OCI-LY1 (cell line): Measurements from ENCODE around the gene SGO1.

Source experiments
- H2AFZ ChIP-seq: fragments of 200-600 bp; sonication (generic), shearing (Covaris generic); 2 replicates; pipeline ENCODE4 v1.6.0; 2014; ENCODE audit warnings: antibody characterized with exemption, mild to moderate bottlenecking, low read length
- H3F3A ChIP-seq: fragments of 200-600 bp; sonication (generic), shearing (Covaris generic); 2 replicates; pipeline ENCODE4 v1.6.0; 2014; ENCODE audit warnings: mild to moderate bottlenecking, antibody characterized with exemption, low read length, moderate library complexity; ENCODE audit not compliant: insufficient read depth
- H3K27ac ChIP-seq: fragments of 200-600 bp; sonication (generic); 2 replicates; pipeline ENCODE4 v1.5.1; 2014; ENCODE audit warnings: low read length, mixed run types, mild to moderate bottlenecking, low read depth; ENCODE audit not compliant: poor library complexity, severe bottlenecking
- H3K27me3 ChIP-seq: fragments of 200-600 bp; sonication (generic); 2 replicates; pipeline ENCODE4 v1.6.0; 2014; ENCODE audit warnings: antibody characterized with exemption, mild to moderate bottlenecking, low read length, moderate library complexity; ENCODE audit not compliant: insufficient read depth
- H3K36me3 ChIP-seq: fragments of 200-600 bp; sonication (generic); 2 replicates; pipeline ENCODE4 v1.6.1; 2014; ENCODE audit warnings: mild to moderate bottlenecking, antibody characterized with exemption, low read length, moderate library complexity, mixed read lengths; ENCODE audit not compliant: insufficient read depth
- H3K4me1 ChIP-seq: fragments of 200-600 bp; sonication (generic); 2 replicates; pipeline ENCODE4 v1.5.1; 2014; ENCODE audit warnings: mild to moderate bottlenecking, low read length, moderate library complexity; ENCODE audit not compliant: insufficient read depth, severe bottlenecking
- H3K4me2 ChIP-seq: fragments of 200-600 bp; sonication (generic), shearing (Covaris generic); 2 replicates; pipeline ENCODE4 v1.6.1; 2014; ENCODE audit warnings: low read length
- H3K4me3 ChIP-seq: fragments of 200-600 bp; sonication (generic); 2 replicates; pipeline ENCODE4 v1.5.1; 2014; ENCODE audit warnings: low read length, low read depth, mild to moderate bottlenecking, mixed read lengths; ENCODE audit not compliant: poor library complexity, severe bottlenecking
- H3K79me2 ChIP-seq: fragments of 200-600 bp; shearing (Covaris generic); 2 replicates; pipeline ENCODE4 v1.6.1; 2016; ENCODE audit warnings: mixed run types, low read length, mixed read lengths; ENCODE audit not compliant: insufficient read depth
- H3K9ac ChIP-seq: fragments of 200-600 bp; sonication (generic), shearing (Covaris generic); 2 replicates; pipeline ENCODE4 v1.6.1; 2014; ENCODE audit warnings: mild to moderate bottlenecking, low read length, mixed read lengths
- H3K9me2 ChIP-seq: fragments of 200-600 bp; sonication (generic), shearing (Covaris generic); 2 replicates; pipeline ENCODE4 v1.6.1; 2014; ENCODE audit warnings: low read depth, mild to moderate bottlenecking, low read length, mixed read lengths
- H3K9me3 ChIP-seq: fragments of 200-600 bp; shearing (Covaris generic); 2 replicates; pipeline ENCODE4 v1.6.1; 2014; ENCODE audit warnings: low read length, mixed read lengths
- H4K20me1 ChIP-seq: fragments of 200-600 bp; sonication (generic), shearing (Covaris generic); 2 replicates; pipeline ENCODE4 v1.6.0; 2016; ENCODE audit warnings: mild to moderate bottlenecking, low read length; ENCODE audit not compliant: insufficient read depth
- EZH2 ChIP-seq: fragments of 200-600 bp; sonication (generic), shearing (Covaris generic); IDR thresholded peaks from 2 replicates; pipeline ENCODE4 v1.8.0; 2017; ENCODE audit warnings: borderline replicate concordance, mixed run types, mild to moderate bottlenecking, antibody characterized with exemption, low read length, moderate library complexity, mixed read lengths
- TF ChIP-seq, protein P1 (sequence below): fragments of 200-600 bp; sonication (generic), shearing (Covaris generic); IDR thresholded peaks from 2 replicates; pipeline ENCODE4 v1.5.1; 2017; ENCODE audit warnings: mild to moderate bottlenecking, antibody characterized with exemption, low read length, moderate library complexity, mixed read lengths

The SGO1 gene

GRCh38 chr3:20145874-20146273, 40.1 kb downstream of the SGO1 start:
- no peaks in the 10 kb centered on the region for H3K4me1 ChIP-seq
- H3K9ac ChIP-seq: no peak overlapping the region
- no peaks in the 10 kb centered on the region for H3F3A ChIP-seq
- peaks cover 49% of the 10 kb centered on the region for H3K36me3 ChIP-seq
- H3K27ac ChIP-seq: no peak overlapping the region
- no peaks in the 10 kb centered on the region for H3K79me2 ChIP-seq
- TF ChIP-seq, protein P1, sequence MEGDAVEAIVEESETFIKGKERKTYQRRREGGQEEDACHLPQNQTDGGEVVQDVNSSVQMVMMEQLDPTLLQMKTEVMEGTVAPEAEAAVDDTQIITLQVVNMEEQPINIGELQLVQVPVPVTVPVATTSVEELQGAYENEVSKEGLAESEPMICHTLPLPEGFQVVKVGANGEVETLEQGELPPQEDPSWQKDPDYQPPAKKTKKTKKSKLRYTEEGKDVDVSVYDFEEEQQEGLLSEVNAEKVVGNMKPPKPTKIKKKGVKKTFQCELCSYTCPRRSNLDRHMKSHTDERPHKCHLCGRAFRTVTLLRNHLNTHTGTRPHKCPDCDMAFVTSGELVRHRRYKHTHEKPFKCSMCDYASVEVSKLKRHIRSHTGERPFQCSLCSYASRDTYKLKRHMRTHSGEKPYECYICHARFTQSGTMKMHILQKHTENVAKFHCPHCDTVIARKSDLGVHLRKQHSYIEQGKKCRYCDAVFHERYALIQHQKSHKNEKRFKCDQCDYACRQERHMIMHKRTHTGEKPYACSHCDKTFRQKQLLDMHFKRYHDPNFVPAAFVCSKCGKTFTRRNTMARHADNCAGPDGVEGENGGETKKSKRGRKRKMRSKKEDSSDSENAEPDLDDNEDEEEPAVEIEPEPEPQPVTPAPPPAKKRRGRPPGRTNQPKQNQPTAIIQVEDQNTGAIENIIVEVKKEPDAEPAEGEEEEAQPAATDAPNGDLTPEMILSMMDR: no peak
- no peak for TF ChIP-seq EZH2
- no peak overlapping the region for H3K4me2 ChIP-seq
- no peaks in the 10 kb centered on the region for H3K27me3 ChIP-seq
- H2AFZ ChIP-seq: no peak overlapping the region
- H4K20me1 ChIP-seq: no peaks in the 10 kb centered on the region
- H3K4me3 ChIP-seq: no peak overlapping the region
- no peaks in the 10 kb centered on the region for H3K9me3 ChIP-seq
- H3K9me2 ChIP-seq: no peaks in the 10 kb centered on the region

DNA sequence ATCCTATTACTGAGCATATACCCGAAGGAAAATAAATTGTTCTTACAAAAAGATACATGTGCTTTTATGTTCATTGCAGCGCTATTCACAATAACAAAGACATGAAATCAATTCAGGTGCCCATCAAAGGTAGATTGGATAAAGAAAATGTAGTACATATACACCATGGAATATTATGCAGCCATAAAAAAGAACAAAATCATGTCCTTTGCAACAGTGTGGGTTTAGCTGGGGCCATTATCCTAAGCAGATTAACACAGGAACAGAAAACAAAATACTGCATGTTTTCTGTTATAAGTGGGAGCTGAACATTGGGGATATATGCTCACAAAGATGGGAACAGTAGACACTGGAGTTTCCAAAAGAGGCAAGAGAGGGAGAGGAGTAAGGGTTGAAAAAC, 42.5 kb downstream of the SGO1 start:
- no peaks in the 10 kb centered on the region for H3K27me3 ChIP-seq
- no peaks in the 10 kb centered on the region for H3K4me1 ChIP-seq
- H3K4me3 ChIP-seq: no peak overlapping the region
- no peaks in the 10 kb centered on the region for H3F3A ChIP-seq
- TF ChIP-seq, protein P1: no peak
- TF ChIP-seq EZH2: no peak
- H3K27ac ChIP-seq: no peak overlapping the region
- peaks cover 36% of the 10 kb centered on the region; the same call in 1 of the 2 replicates for H3K36me3 ChIP-seq
- H3K79me2 ChIP-seq: no peaks in the 10 kb centered on the region
- H2AFZ ChIP-seq: no peak overlapping the region
- no peaks in the 10 kb centered on the region for H4K20me1 ChIP-seq
- no peak overlapping the region for H3K4me2 ChIP-seq
- H3K9me3 ChIP-seq: no peaks in the 10 kb centered on the region
- H3K9ac ChIP-seq: no peak overlapping the region
- no peaks in the 10 kb centered on the region for H3K9me2 ChIP-seq

- Histone ChIP-seq H4K20me1 (no peaks in the 10 kb centered on the region), H3K27ac (no peak overlapping the region), H3K36me3 (peaks cover 26% of the 10 kb centered on the region; the same call in 1 of the 2 replicates), H3K4me3 (no peak overlapping the region), H2AFZ (no peak overlapping the region), H3K9ac (no peak overlapping the region), H3K27me3 (no peaks in the 10 kb centered on the region), H3K79me2 (no peaks in the 10 kb centered on the region), H3F3A (no peaks in the 10 kb centered on the region), H3K9me2 (no peaks in the 10 kb centered on the region), H3K9me3 (no peaks in the 10 kb centered on the region), H3K4me1 (no peaks in the 10 kb centered on the region), H3K4me2 (no peak overlapping the region)
- TF ChIP-seq, protein P1: no peak
- TF ChIP-seq EZH2: no peak
These were observed 43.5 kb downstream of the SGO1 start for GRCh38 chr3:20142517-20142916.
